ENCODE data around the gene ERG28.

GRCh38 chr14:75607044-75607443 is 53.6 kb downstream of the ERG28 start:
- TF ChIP-seq MXI1 (IDR thresholded peaks at IDR 0.05; ENCODE audit: low read depth, low read length), result no peak
- no peak for TF ChIP-seq SMC3 (IDR thresholded peaks at IDR 0.05; ENCODE audit: low read depth, low read length)
- no peak for TF ChIP-seq CTCF (IDR thresholded peaks at IDR 0.05)
- no peak for TF ChIP-seq RAD21 (IDR thresholded peaks at IDR 0.05; ENCODE audit: low read length)
- no peak for TF ChIP-seq EP300 (IDR thresholded peaks at IDR 0.05; ENCODE audit: borderline replicate concordance in 1 of 2, low read depth in 1 of 2, low read length in 1 of 2)
- no peak for TF ChIP-seq GABPA (IDR thresholded peaks at IDR 0.05; ENCODE audit: low read depth)

Data from SK-N-SH (cell line).